Prostate gland (tissue), 2 donors: Measurements from ENCODE around the gene MMP25. TPM values are rescaled to one million over a fixed set of nuclear protein-coding genes. Genes with fewer than 3 reads are reported as not detected.

Source experiments
- DNase-seq: peaks from one replicate; pipeline ENCODE4 v3.0.0-alpha.2; 2019; ENCODE audit warnings: low spot score
- H3K27ac ChIP-seq, 2 donors: fragments of 200-600 bp; sonication (generic); 2 replicates each; pipeline ENCODE4 v1.5.1; 2017 to 2019
- H3K27me3 ChIP-seq: fragments of 200-600 bp; sonication (generic); replicated peaks from 2 replicates; pipeline ENCODE4 v1.5.1; 2019; ENCODE audit not compliant: insufficient read depth
- H3K36me3 ChIP-seq, 2 donors: fragments of 200-600 bp; sonication (generic); 1 replicate in 1 of 2; 2 replicates in 1 of 2; pipeline versions ENCODE4 v1.5.1 to v1.8.1; 2017 to 2019
- H3K4me1 ChIP-seq: fragments of 200-600 bp; sonication (generic); replicated peaks from 2 replicates; pipeline ENCODE4 v1.5.1; 2019
- H3K4me3 ChIP-seq, 2 donors: fragments of 200-600 bp; sonication (generic); 2 replicates each; pipeline ENCODE4 v1.5.1; 2017 to 2019
- H3K9me3 ChIP-seq: fragments of 200-600 bp; sonication (generic); 2 replicates; pipeline ENCODE4 v1.5.1; 2017
- CTCF ChIP-seq, 4 experiments: fragments of 200-600 bp in 2 of 4; fragments of 450-650 bp in 2 of 4; sonication (generic) in 2 of 4; IDR thresholded peaks; 1 replicate in 3 of 4; 2 replicates in 1 of 4; pipeline ENCODE4 v1.5.1; 2016 to 2019; ENCODE audit warnings: antibody characterized with exemption in 4 of 4, mild to moderate bottlenecking in 2 of 4, moderate library complexity in 2 of 4
- POLR2A ChIP-seq: fragments of 450-650 bp; IDR thresholded peaks from one replicate; pipeline ENCODE4 v1.6.1; 2016; ENCODE audit warnings: antibody characterized with exemption, mild to moderate bottlenecking
- POLR2AphosphoS5 ChIP-seq: sonication (generic); formaldehyde crosslinking; IDR thresholded peaks from one replicate; pipeline ENCODE4 v1.6.1; 2017; ENCODE audit warnings: antibody characterized with exemption
- WGBS: methylation state at CpG from one replicate; pipeline ENCODE4 v1.1.5; 2018; 5-methylcytosine and 5-hydroxymethylcytosine counted together
- intact Hi-C: fragments of 100-400 bp; cut with DNase I; formaldehyde crosslinking; loops from one replicate; pipeline ENCODE4 v1.14.2; 2022
- total RNA-seq, 2 donors: library from RNA; depleted of rRNA; stranded (reverse); fragments of >200 nt; gene quantifications; one replicate each; pipeline ENCODE4 v1.1.0, GENCODE V29; 2016

MMP25 gene
- total RNA-seq, 2 donors from 2014 or later = 0.74 to 1.4 TPM

- no peaks in the 10 kb centered on the region for H3K27me3 ChIP-seq
- no peak for DNase-seq
- intact Hi-C loops = no loop called here
- no peaks in the 10 kb centered on the region for H3K4me1 ChIP-seq
- no peaks in the 10 kb centered on the region for H3K9me3 ChIP-seq
- H3K4me3 ChIP-seq = no peak overlapping the region
- H3K36me3 ChIP-seq = no peaks in the 10 kb centered on the region
- H3K27ac ChIP-seq = no peak overlapping the region
- WGBS = 85% methylated on average over 13 of the region's 13 CpGs
- TF ChIP-seq CTCF (IDR thresholded peaks at IDR 0.05) = no peak
- no peak for TF ChIP-seq POLR2A
- no peak for TF ChIP-seq POLR2AphosphoS5
Observed at GRCh38 chr16:3015865-3016521, 30.4 kb upstream of the MMP25 start.

GRCh38 chr16:3017344-3017743, 29.0 kb upstream of the MMP25 start:
- intact Hi-C loops = no loop called here
- 60% methylated on average over 19 of the region's 20 CpGs for WGBS
- no peak for DNase-seq
- Histone ChIP-seq H3K9me3 (no peaks in the 10 kb centered on the region), H3K4me1 (peaks cover 9% of the 10 kb centered on the region), H3K36me3 (no peaks in the 10 kb centered on the region), H3K4me3 (no peak overlapping the region), H3K27ac (no peak overlapping the region), H3K27me3 (no peaks in the 10 kb centered on the region)
- no peak for TF ChIP-seq CTCF (IDR thresholded peaks at IDR 0.05)
- no peak for TF ChIP-seq POLR2A

- no peak for DNase-seq
- TF ChIP-seq POLR2A = no peak
- no peak for TF ChIP-seq POLR2AphosphoS5
- TF ChIP-seq CTCF (IDR thresholded peaks at IDR 0.05) = no peak
- Histone ChIP-seq H3K4me1 (peaks cover 15% of the 10 kb centered on the region), H3K27ac (no peak within 1 kb of the TSS), H3K4me3 (no peak within 1 kb of the TSS), H3K27me3 (no peaks in the 10 kb centered on the region), H3K36me3 (no peaks in the 10 kb centered on the region), H3K9me3 (no peaks in the 10 kb centered on the region)
- intact Hi-C loops = no loop called here
- 8% methylated on average over 18 of the region's 52 CpGs for WGBS
Observed at GRCh38 chr16:3017794-3018506, 28.4 kb upstream of the MMP25 start, which contains the start of gene CLDN6. Gene CLDN6 (minus strand): TSS chr16:3018183. CDS start chr16:3016021, 2,162 bp downstream.

- peaks cover 21% of the 10 kb centered on the region for H3K4me1 ChIP-seq
- DNase-seq = no peak
- no peak for TF ChIP-seq CTCF (IDR thresholded peaks at IDR 0.05)
- peak overlapping the region; percentile 48 to 54 for H3K4me3 ChIP-seq
- peak overlapping the region in 1 of 2 donors; percentile 94 for H3K27ac ChIP-seq
- H3K27me3 ChIP-seq = no peaks in the 10 kb centered on the region
- H3K36me3 ChIP-seq = no peaks in the 10 kb centered on the region
- intact Hi-C loops = no loop called here
- no peaks in the 10 kb centered on the region for H3K9me3 ChIP-seq
- 32% methylated on average over 40 of the region's 40 CpGs for WGBS
Observed at GRCh38 chr16:3019594-3020246, 26.6 kb upstream of the MMP25 start.
